ENCODE data around the gene ZBED4. TPM values are rescaled to one million over a fixed set of nuclear protein-coding genes. Genes with fewer than 3 reads are reported as not detected.

The ZBED4 gene
- total RNA-seq, 2 donors from 2014 or later: 9.6 to 17.1 TPM

GRCh38 chr22:49929994-49930575 is 76.4 kb downstream of the ZBED4 start:
- no peak for ATAC-seq
- Histone ChIP-seq H3K4me3 (no peak overlapping the region), H3K36me3 (replicated peaks in 1 of 2; ENCODE audit: insufficient read depth in 1 of 2, low read depth in 2 of 2) (peaks cover 0 to 2% of the 10 kb centered on the region in 2 donors), H3K27me3 (no peaks in the 10 kb centered on the region), H3K27ac (no peak overlapping the region), H3K9me3 (no peaks in the 10 kb centered on the region), H3K4me1 (peaks cover 44% of the 10 kb centered on the region)
- TF ChIP-seq POLR2A (IDR thresholded peaks at IDR 0.05): no peak
- TF ChIP-seq, protein P1, sequence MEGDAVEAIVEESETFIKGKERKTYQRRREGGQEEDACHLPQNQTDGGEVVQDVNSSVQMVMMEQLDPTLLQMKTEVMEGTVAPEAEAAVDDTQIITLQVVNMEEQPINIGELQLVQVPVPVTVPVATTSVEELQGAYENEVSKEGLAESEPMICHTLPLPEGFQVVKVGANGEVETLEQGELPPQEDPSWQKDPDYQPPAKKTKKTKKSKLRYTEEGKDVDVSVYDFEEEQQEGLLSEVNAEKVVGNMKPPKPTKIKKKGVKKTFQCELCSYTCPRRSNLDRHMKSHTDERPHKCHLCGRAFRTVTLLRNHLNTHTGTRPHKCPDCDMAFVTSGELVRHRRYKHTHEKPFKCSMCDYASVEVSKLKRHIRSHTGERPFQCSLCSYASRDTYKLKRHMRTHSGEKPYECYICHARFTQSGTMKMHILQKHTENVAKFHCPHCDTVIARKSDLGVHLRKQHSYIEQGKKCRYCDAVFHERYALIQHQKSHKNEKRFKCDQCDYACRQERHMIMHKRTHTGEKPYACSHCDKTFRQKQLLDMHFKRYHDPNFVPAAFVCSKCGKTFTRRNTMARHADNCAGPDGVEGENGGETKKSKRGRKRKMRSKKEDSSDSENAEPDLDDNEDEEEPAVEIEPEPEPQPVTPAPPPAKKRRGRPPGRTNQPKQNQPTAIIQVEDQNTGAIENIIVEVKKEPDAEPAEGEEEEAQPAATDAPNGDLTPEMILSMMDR (IDR thresholded peaks at IDR 0.05): no peak
- 66 to 68% methylated on average over 15 to 21 of the region's 21 CpGs for WGBS, 2 donors
- intact Hi-C loops (cut with DNase I): loop anchor here (10.0 kb wide), 1 partner anchor 55 kb away; no protein-coding TSS in a partner anchor
- DNase-seq: peak in 3 of 4 donors; percentile 30 to 48 (median 39)

GRCh38 chr22:49930596-49931412 is 77.2 kb downstream of the ZBED4 start:
- Histone ChIP-seq H3K9me3 (no peaks in the 10 kb centered on the region), H3K4me3 (no peak overlapping the region), H3K27me3 (no peaks in the 10 kb centered on the region), H3K4me1 (peaks cover 45% of the 10 kb centered on the region), H3K36me3 (replicated peaks in 1 of 2; ENCODE audit: insufficient read depth in 1 of 2, low read depth in 2 of 2) (no peaks in the 10 kb centered on the region), H3K27ac (peak overlapping the region; percentile 36 to 71 (median 51))
- ATAC-seq (peak; percentile 76), DNase-seq (peak; percentile 84 to 94 (median 90))
- intact Hi-C loops (cut with DNase I): loop anchor here (10.0 kb wide), 1 partner anchor 54 kb away; no protein-coding TSS in a partner anchor
- peak in 1 of 3 donors; percentile 38 for TF ChIP-seq POLR2A (IDR thresholded peaks at IDR 0.05)
- TF ChIP-seq, protein P1 (IDR thresholded peaks at IDR 0.05): peak; percentile 54 to 94 (median 89)
- WGBS, 2 donors: 32 to 41% methylated on average over 12 to 14 of the region's 14 CpGs

GRCh38 chr22:49933236-49934159 is 79.9 kb downstream of the ZBED4 start:
- WGBS, 2 donors: 56 to 81% methylated on average over 8 to 20 of the region's 27 CpGs
- H3K9me3 ChIP-seq: no peaks in the 10 kb centered on the region
- H3K4me3 ChIP-seq: no peak overlapping the region
- H3K36me3 ChIP-seq (replicated peaks in 1 of 2; ENCODE audit: insufficient read depth in 1 of 2, low read depth in 2 of 2): no peaks in the 10 kb centered on the region
- no peaks in the 10 kb centered on the region for H3K27me3 ChIP-seq
- peaks cover 63% of the 10 kb centered on the region for H3K4me1 ChIP-seq
- H3K27ac ChIP-seq: peak overlapping the region; percentile 85 to 94 (median 92)
- intact Hi-C loops (cut with DNase I): loop anchor here (10.0 kb wide), 1 partner anchor 51 kb away; no protein-coding TSS in a partner anchor
- peak in 3 of 4 donors; percentile 41 to 72 (median 49) for DNase-seq
- no peak for TF ChIP-seq POLR2A (IDR thresholded peaks at IDR 0.05)
- TF ChIP-seq, protein P1 (IDR thresholded peaks at IDR 0.05): no peak
- ATAC-seq: no peak

GRCh38 chr22:49934160-49934890 is 80.7 kb downstream of the ZBED4 start:
- Histone ChIP-seq H3K27ac (peak overlapping the region; percentile 85 to 94 (median 92)), H3K27me3 (no peaks in the 10 kb centered on the region), H3K4me3 (no peak overlapping the region), H3K4me1 (peaks cover 58% of the 10 kb centered on the region), H3K9me3 (no peaks in the 10 kb centered on the region), H3K36me3 (replicated peaks in 1 of 2; ENCODE audit: insufficient read depth in 1 of 2, low read depth in 2 of 2) (no peaks in the 10 kb centered on the region)
- intact Hi-C loops (cut with DNase I): loop anchor here (10.0 kb wide), 1 partner anchor 50 kb away; no protein-coding TSS in a partner anchor
- ATAC-seq: peak; percentile 52
- DNase-seq: peak; percentile 84 to 87 (median 86)
- 50 to 55% methylated on average over 4 to 24 of the region's 24 CpGs for WGBS, 2 donors
- TF ChIP-seq, protein P1 (IDR thresholded peaks at IDR 0.05): no peak
- TF ChIP-seq POLR2A (IDR thresholded peaks at IDR 0.05): peak in 2 of 3 donors; percentile 54 to 56

All from body of pancreas (tissue), 4 donors.